Neuronal stem cell (in vitro differentiated cells): ENCODE results near the gene THAP3.
A peak's percentile ranks its signal among the peaks of the same experiment; 100 is the strongest.

Experiments used
- DNase-seq: peaks from one replicate; pipeline ENCODE4 v3.0.0-alpha.2; 2013; ENCODE audit warnings: low spot score
- H2AFZ ChIP-seq: one replicate; pipeline ENCODE4 v1.6.1; 2013; ENCODE audit warnings: mild to moderate bottlenecking, low read length, inconsistent platforms
- H2AK5ac ChIP-seq: 2 replicates; pipeline ENCODE4 v1.6.1; 2013; ENCODE audit warnings: low read depth, mild to moderate bottlenecking, inconsistent platforms, low read length, moderate library complexity, mixed read lengths
- H2BK120ac ChIP-seq: 2 replicates; pipeline ENCODE4 v1.6.1; 2013; ENCODE audit warnings: low read depth, mild to moderate bottlenecking, inconsistent platforms, low read length, moderate library complexity, mixed read lengths
- H2BK12ac ChIP-seq: one replicate; pipeline ENCODE4 v1.6.1; 2013; ENCODE audit warnings: low read length, inconsistent platforms
- H2BK15ac ChIP-seq: 2 replicates; pipeline ENCODE4 v1.6.1; 2013; ENCODE audit warnings: mild to moderate bottlenecking, low read length, inconsistent platforms, mixed read lengths
- H2BK5ac ChIP-seq: one replicate; pipeline ENCODE4 v1.6.1; 2013; ENCODE audit warnings: inconsistent platforms, mild to moderate bottlenecking, low read length, moderate library complexity
- H3K14ac ChIP-seq: one replicate; pipeline ENCODE4 v1.6.1; 2013; ENCODE audit warnings: low read length, inconsistent platforms
- H3K18ac ChIP-seq: 2 replicates; pipeline ENCODE4 v1.6.1; 2013; ENCODE audit warnings: low read length, inconsistent platforms
- H3K23ac ChIP-seq: 2 replicates; pipeline ENCODE4 v1.6.1; 2013; ENCODE audit warnings: low read depth, mild to moderate bottlenecking, mixed read lengths, low read length, inconsistent platforms; ENCODE audit not compliant: poor library complexity
- H3K27ac ChIP-seq: replicated peaks from 3 replicates; pipeline ENCODE4 v1.5.1; 2013; ENCODE audit warnings: low read length, inconsistent platforms
- H3K27me3 ChIP-seq, 3 experiments: 2 replicates each; pipeline ENCODE4 v1.6.1; 2013; ENCODE audit warnings: low read length in 3 of 3, mild to moderate bottlenecking in 2 of 3, inconsistent platforms in 1 of 3, low read depth in 1 of 3, mixed read lengths in 1 of 3, moderate library complexity in 1 of 3; ENCODE audit not compliant: control insufficient read depth in 3 of 3, insufficient read depth in 3 of 3
- H3K36me3 ChIP-seq, 2 donors: replicated peaks in 1 of 2; 2 replicates each; pipeline ENCODE4 v1.6.1; 2013; ENCODE audit warnings: low read length in 2 of 2; ENCODE audit not compliant: control insufficient read depth in 2 of 2, insufficient read depth in 2 of 2
- H3K4ac ChIP-seq: 2 replicates; pipeline ENCODE4 v1.6.1; 2013; ENCODE audit warnings: inconsistent platforms, mild to moderate bottlenecking, low read length, moderate library complexity
- H3K4me1 ChIP-seq, 2 donors: 1 replicate in 1 of 2; 2 replicates in 1 of 2; pipeline ENCODE4 v1.6.1; 2013; ENCODE audit warnings: low read length in 2 of 2, low read depth in 1 of 2; ENCODE audit not compliant: control insufficient read depth in 2 of 2, insufficient read depth in 1 of 2
- H3K4me2 ChIP-seq: one replicate; pipeline ENCODE4 v1.6.1; 2013; ENCODE audit warnings: mild to moderate bottlenecking, low read length, inconsistent platforms; ENCODE audit not compliant: insufficient read depth, poor library complexity, severe bottlenecking
- H3K4me3 ChIP-seq, 2 donors: 2 replicates each; pipeline ENCODE4 v1.5.1; 2013; ENCODE audit warnings: low read length in 2 of 2, mild to moderate bottlenecking in 2 of 2, inconsistent platforms in 1 of 2, moderate library complexity in 1 of 2
- H3K79me1 ChIP-seq: one replicate; pipeline ENCODE4 v1.6.1; 2013; ENCODE audit warnings: low read depth, mild to moderate bottlenecking, inconsistent platforms, low read length, moderate library complexity
- H3K9ac ChIP-seq: one replicate; pipeline ENCODE4 v1.6.1; 2013; ENCODE audit warnings: mild to moderate bottlenecking, low read depth, low read length, inconsistent platforms; ENCODE audit not compliant: poor library complexity
- H3K9me3 ChIP-seq, 2 donors: replicated peaks in 1 of 2; 2 replicates each; pipeline versions ENCODE3 to v1.6.1; 2013; ENCODE audit warnings: low read length in 2 of 2, mild to moderate bottlenecking in 2 of 2, inconsistent platforms in 1 of 2, low read depth in 1 of 2, mixed read lengths in 1 of 2, moderate library complexity in 1 of 2; ENCODE audit not compliant: control insufficient read depth in 2 of 2, insufficient read depth in 1 of 2
- H4K8ac ChIP-seq: one replicate; pipeline ENCODE4 v1.6.1; 2013; ENCODE audit warnings: low read depth, mild to moderate bottlenecking, inconsistent platforms, low read length, moderate library complexity
- H4K91ac ChIP-seq: one replicate; pipeline ENCODE4 v1.6.1; 2013; ENCODE audit warnings: low read length, low read depth, mild to moderate bottlenecking, inconsistent platforms; ENCODE audit not compliant: poor library complexity
- WGBS, 2 donors: extraction: QIAGEN DNeasy Blood & Tissue Kit; methylation state at CpG; one replicate each; pipeline ENCODE4 v1.1.7; 2013; ENCODE audit warnings: missing lambda C conversion rate in 2 of 2, mixed read lengths in 1 of 2; ENCODE audit not compliant: insufficient read length in 2 of 2, insufficient replicate concordance in 1 of 2; ENCODE audit errors: extremely low coverage in 2 of 2; 5-methylcytosine and 5-hydroxymethylcytosine counted together

THAP3 gene

DNA sequence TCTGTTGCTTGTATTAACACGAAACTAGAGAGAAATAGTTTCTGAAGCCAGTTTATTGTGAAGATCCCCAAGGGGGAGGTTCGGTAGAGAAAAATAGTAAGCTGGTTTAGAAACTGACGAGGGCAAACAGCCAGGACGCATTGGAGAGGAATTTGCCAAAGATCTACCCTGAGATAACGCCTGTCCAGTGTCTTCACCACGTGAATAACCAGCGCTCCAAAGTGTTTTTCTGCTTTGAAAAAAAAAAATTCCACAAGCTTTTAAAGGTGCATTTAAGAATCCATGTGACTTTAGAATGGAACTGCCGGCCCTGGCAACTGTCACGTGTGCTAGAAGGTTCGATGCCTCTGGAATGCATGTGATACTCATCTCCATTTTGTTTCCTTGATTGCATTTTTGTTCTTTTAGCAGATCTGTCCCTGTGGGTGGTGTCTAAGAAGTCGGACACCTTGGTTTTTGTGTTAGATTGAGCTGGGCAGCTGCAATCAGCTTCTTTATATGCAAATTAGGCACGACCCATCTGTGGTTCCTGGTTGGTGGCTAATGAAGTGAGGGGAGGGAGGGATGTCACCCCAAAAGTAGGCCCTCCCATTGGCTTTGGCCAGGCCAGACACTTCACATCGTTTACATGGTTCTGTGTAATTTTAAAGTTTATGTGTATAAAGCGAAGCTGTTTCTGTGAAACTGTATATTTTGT is 1.3 kb upstream of the THAP3 start:
- Histone ChIP-seq H2AK5ac (no peak overlapping the region), H3K4me3 (no peak overlapping the region), H3K9ac (no peak overlapping the region), H3K18ac (no peak overlapping the region), H4K8ac (no peak overlapping the region), H3K23ac (no peak overlapping the region), H3K4ac (no peak overlapping the region), H2BK15ac (no peak overlapping the region), H3K9me3 (peaks cover 0 to 2% of the 10 kb centered on the region in 2 donors), H4K91ac (no peak overlapping the region), H3K14ac (no peak overlapping the region), H3K79me1 (peaks cover 24% of the 10 kb centered on the region), H3K27ac (no peak overlapping the region), H3K4me2 (no peak overlapping the region), H3K27me3 (peaks cover 0 to 2% (median 0%) of the 10 kb centered on the region in 3 experiments), H3K4me1 (peaks cover 5 to 8% of the 10 kb centered on the region in 2 donors), H2BK120ac (no peak overlapping the region), H3K36me3 (peaks cover 47 to 86% of the 10 kb centered on the region in 2 donors), H2BK5ac (no peak overlapping the region), H2AFZ (no peak overlapping the region), H2BK12ac (no peak overlapping the region)
- DNase-seq: no peak
- no CpG with 5 or more reads among the region's 14 CpGs for WGBS, 2 donors

GRCh38 chr1:6625584-6626149 is 999 bp downstream of the THAP3 start:
- peak overlapping the region; percentile 52 for H3K4me2 ChIP-seq
- no peak for DNase-seq
- peak overlapping the region; percentile 39 for H2BK15ac ChIP-seq
- peak overlapping the region; percentile 75 for H2BK5ac ChIP-seq
- peak overlapping the region; percentile 86 for H3K23ac ChIP-seq
- peaks cover 0 to 2% of the 10 kb centered on the region in 2 donors for H3K9me3 ChIP-seq
- H3K4ac ChIP-seq: no peak overlapping the region
- H4K91ac ChIP-seq: no peak overlapping the region
- H2BK12ac ChIP-seq: peak overlapping the region; percentile 5
- peak overlapping the region; percentile 94 for H3K18ac ChIP-seq
- H3K27ac ChIP-seq: no peak overlapping the region
- peak overlapping the region; percentile 82 to 94 for H3K4me3 ChIP-seq
- peak overlapping the region; percentile 92 for H3K9ac ChIP-seq
- peak overlapping the region; percentile 95 for H2AFZ ChIP-seq
- peak overlapping the region; percentile 17 for H2BK120ac ChIP-seq
- peak overlapping the region; percentile 74 for H3K14ac ChIP-seq
- peaks cover 50 to 85% of the 10 kb centered on the region in 2 donors for H3K36me3 ChIP-seq
- WGBS, 2 donors: no CpG with 5 or more reads among the region's 32 CpGs
- peak overlapping the region; percentile 61 for H2AK5ac ChIP-seq
- peaks cover 5 to 8% of the 10 kb centered on the region in 2 donors for H3K4me1 ChIP-seq
- peaks cover 0 to 2% (median 0%) of the 10 kb centered on the region in 3 experiments for H3K27me3 ChIP-seq
- peak overlapping the region; percentile 30 for H4K8ac ChIP-seq
- H3K79me1 ChIP-seq: peaks cover 19% of the 10 kb centered on the region

GRCh38 chr1:6627031-6627430 is 2.4 kb downstream of the THAP3 start:
- Histone ChIP-seq H3K4me1 (peaks cover 5 to 8% of the 10 kb centered on the region in 2 donors), H2BK5ac (no peak overlapping the region), H3K23ac (no peak overlapping the region), H2AK5ac (no peak overlapping the region), H2BK12ac (no peak overlapping the region), H2BK15ac (no peak overlapping the region), H3K79me1 (peaks cover 17% of the 10 kb centered on the region), H4K8ac (no peak overlapping the region), H3K9ac (peak overlapping the region; percentile 34), H3K14ac (no peak overlapping the region), H3K27ac (no peak overlapping the region), H2BK120ac (no peak overlapping the region), H3K4me2 (no peak overlapping the region), H4K91ac (no peak overlapping the region), H3K27me3 (no peaks in the 10 kb centered on the region), H3K4ac (no peak overlapping the region), H3K18ac (no peak overlapping the region), H3K36me3 (peaks cover 40 to 81% of the 10 kb centered on the region in 2 donors), H3K4me3 (no peak overlapping the region), H2AFZ (no peak overlapping the region), H3K9me3 (no peaks in the 10 kb centered on the region)
- no CpG with 5 or more reads among the region's 9 CpGs for WGBS, 2 donors
- DNase-seq: no peak

DNA sequence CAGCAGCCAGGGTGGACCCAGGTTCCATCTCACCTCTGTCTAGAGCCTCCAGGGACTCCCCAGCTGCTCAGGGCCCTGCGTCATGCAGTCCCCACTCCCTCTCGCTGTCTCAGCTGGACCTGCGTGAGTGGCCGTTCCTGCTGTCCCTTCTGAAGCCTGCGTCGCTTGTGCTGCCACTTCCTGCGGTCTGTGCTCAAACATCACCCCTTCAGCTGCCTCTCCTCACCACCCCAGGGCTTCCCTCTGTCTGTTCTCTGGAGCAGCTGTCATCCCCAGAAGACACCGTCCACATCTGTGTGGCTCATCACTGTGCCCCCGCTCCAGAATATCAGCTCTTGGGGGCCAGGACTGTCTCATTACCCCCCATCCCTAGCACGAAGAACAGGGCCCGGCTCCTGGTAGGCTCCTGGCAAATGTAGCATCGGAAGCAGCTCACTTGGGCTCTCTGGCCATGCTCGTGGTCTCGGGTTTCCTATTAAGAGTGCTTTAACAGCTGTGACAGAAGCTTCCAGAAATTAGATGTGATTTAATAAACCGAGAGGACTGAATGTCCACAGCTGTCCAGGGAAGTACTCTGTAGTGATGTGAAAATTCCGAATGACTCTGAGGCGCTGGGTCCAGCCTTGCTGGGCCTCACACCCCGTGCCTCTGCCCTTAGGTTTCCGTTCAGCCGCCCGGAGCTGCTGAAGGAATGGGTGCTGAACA is 3.3 kb downstream of the THAP3 start:
- Histone ChIP-seq H3K18ac (no peak overlapping the region), H3K4me3 (no peak overlapping the region), H2BK12ac (no peak overlapping the region), H2BK5ac (peak overlapping the region; percentile 82), H4K8ac (no peak overlapping the region), H3K4me2 (no peak overlapping the region), H3K14ac (no peak overlapping the region), H3K4me1 (peaks cover 5 to 8% of the 10 kb centered on the region in 2 donors), H3K79me1 (peaks cover 17% of the 10 kb centered on the region), H2BK120ac (no peak overlapping the region), H3K9ac (peak overlapping the region; percentile 50), H2BK15ac (no peak overlapping the region), H3K27ac (no peak overlapping the region), H3K4ac (no peak overlapping the region), H3K36me3 (peaks cover 43 to 81% of the 10 kb centered on the region in 2 donors), H2AFZ (no peak overlapping the region), H3K23ac (peak overlapping the region; percentile 80), H2AK5ac (no peak overlapping the region), H3K9me3 (no peaks in the 10 kb centered on the region), H4K91ac (no peak overlapping the region), H3K27me3 (no peaks in the 10 kb centered on the region)
- no peak for DNase-seq
- no CpG with 5 or more reads among the region's 21 CpGs for WGBS, 2 donors
